ENCODE data around the gene ADSS2. TPM values are rescaled to one million over a fixed set of nuclear protein-coding genes. Genes with fewer than 3 reads are reported as not detected.

ADSS2 gene
- total RNA-seq, 4 donors from 2014 or later: 8.7 to 51.5 (median 40.4) TPM

DNA sequence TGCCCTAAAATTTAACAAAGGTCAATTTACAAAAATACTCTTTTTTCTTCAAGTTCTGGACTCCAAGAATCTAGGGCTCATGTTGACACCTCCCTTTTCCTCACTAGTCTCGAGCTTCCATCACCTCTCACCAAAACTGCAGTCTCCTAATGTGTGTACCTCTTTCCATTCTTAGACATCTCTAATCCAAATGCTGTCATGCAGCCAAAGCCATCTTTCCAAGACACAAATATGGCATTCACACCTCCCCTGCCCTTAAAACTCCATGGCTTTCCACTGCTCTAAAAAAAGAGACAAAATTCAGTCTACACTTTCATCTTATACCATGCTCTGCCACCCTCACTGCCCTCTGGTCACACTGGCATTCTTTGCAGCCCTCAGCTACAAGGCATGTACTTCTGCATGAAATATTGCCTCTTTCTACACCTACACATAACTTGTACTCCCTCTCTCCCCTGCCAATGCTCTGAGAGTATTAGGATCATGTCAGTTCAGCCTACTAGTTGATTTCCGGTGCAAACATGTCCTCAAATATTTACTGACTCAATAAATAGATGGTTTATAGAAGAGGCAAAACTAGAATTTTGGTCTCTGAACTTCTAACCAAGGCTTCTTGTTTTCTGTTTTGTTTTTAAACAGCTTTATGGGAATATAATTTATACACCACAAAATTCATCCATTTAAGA is 26.9 kb downstream of the ADSS2 start:
- TF ChIP-seq, protein P1, sequence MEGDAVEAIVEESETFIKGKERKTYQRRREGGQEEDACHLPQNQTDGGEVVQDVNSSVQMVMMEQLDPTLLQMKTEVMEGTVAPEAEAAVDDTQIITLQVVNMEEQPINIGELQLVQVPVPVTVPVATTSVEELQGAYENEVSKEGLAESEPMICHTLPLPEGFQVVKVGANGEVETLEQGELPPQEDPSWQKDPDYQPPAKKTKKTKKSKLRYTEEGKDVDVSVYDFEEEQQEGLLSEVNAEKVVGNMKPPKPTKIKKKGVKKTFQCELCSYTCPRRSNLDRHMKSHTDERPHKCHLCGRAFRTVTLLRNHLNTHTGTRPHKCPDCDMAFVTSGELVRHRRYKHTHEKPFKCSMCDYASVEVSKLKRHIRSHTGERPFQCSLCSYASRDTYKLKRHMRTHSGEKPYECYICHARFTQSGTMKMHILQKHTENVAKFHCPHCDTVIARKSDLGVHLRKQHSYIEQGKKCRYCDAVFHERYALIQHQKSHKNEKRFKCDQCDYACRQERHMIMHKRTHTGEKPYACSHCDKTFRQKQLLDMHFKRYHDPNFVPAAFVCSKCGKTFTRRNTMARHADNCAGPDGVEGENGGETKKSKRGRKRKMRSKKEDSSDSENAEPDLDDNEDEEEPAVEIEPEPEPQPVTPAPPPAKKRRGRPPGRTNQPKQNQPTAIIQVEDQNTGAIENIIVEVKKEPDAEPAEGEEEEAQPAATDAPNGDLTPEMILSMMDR (IDR thresholded peaks at IDR 0.05): no peak
- TF ChIP-seq POLR2A (IDR thresholded peaks at IDR 0.05): no peak
- Histone ChIP-seq H3K9me3 (no peaks in the 10 kb centered on the region), H3K27ac (no peak overlapping the region), H3K27me3 (no peaks in the 10 kb centered on the region), H3K36me3 (no peaks in the 10 kb centered on the region), H3K4me3 (no peak overlapping the region), H3K4me1 (no peaks in the 10 kb centered on the region)
- intact Hi-C loops (cut with DNase I; ENCODE audit: low total_unique reads): no loop called here
- no peak for DNase-seq

DNA sequence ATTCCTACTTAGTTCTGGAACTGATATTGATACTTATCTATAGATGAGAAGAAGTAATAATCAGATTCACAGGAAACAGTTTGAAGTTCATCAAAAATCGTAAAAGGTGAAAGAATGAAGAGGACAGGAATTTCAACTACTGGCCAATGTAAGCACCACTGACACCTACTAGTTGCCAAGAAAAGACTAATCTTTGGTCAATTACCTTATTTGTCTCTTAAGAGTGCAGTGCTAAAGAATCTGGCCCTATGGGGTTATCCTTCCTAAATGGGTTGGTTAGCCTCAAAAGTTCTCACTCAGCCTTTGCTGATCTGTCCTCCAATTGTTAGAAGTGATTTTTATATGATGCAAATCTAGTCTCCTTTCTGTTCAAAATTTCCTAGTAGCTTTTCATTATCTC is 29.5 kb downstream of the ADSS2 start:
- Histone ChIP-seq H3K27me3 (no peaks in the 10 kb centered on the region), H3K4me1 (no peaks in the 10 kb centered on the region), H3K27ac (no peak overlapping the region), H3K9me3 (no peaks in the 10 kb centered on the region), H3K4me3 (no peak overlapping the region), H3K36me3 (no peaks in the 10 kb centered on the region)
- TF ChIP-seq, protein P1 (IDR thresholded peaks at IDR 0.05): no peak
- no peak for TF ChIP-seq POLR2A (IDR thresholded peaks at IDR 0.05)
- intact Hi-C loops (cut with DNase I; ENCODE audit: low total_unique reads): no loop called here
- no peak for DNase-seq

DNA sequence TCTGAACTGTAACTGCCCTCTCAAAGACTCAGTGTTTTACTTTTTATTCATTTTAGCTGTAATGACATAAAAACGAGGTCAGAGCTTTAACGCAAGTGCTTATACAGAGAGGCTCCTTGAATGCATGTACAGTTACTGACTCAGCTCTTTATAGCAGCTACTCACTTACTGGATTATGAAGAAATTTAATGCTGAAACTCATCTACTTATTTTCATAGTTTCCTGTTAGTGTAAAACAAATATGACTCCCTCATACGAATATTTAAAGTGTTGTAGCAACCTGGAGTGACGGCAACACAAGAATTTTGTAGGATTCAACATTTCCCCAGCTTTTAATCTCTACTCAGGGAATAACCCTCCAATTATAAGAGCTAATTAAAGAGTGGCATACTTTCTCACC is 32.7 kb downstream of the ADSS2 start:
- TF ChIP-seq, protein P1 (IDR thresholded peaks at IDR 0.05): no peak
- TF ChIP-seq POLR2A (IDR thresholded peaks at IDR 0.05): no peak
- intact Hi-C loops (cut with DNase I; ENCODE audit: low total_unique reads): no loop called here
- H3K27me3 ChIP-seq: no peaks in the 10 kb centered on the region
- H3K4me1 ChIP-seq: no peaks in the 10 kb centered on the region
- no peak for DNase-seq
- no peak overlapping the region for H3K4me3 ChIP-seq
- H3K36me3 ChIP-seq: no peaks in the 10 kb centered on the region
- H3K27ac ChIP-seq: no peak overlapping the region
- no peaks in the 10 kb centered on the region for H3K9me3 ChIP-seq

DNA sequence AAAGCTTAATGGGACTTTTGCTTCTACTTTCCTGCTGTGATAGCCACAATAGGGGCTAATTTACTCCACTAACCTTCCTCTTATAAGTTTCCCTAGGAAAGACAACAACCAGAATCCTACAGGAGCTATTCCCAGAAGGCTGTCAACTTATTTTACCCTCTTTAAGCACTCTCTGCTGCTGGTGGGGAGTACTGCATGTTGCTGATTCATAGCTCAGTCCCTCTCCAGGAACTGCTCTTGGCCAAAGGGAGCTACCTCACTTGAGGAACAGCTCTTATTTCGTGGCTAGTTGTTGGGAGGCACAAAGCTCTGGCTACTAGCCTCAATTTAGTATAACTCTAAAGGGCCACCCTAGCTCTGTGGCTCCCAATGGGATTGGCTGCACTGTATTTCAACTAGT is 37.2 kb downstream of the ADSS2 start:
- TF ChIP-seq POLR2A (IDR thresholded peaks at IDR 0.05): no peak
- TF ChIP-seq, protein P1 (IDR thresholded peaks at IDR 0.05): no peak
- Histone ChIP-seq H3K27ac (no peak overlapping the region), H3K4me1 (no peaks in the 10 kb centered on the region), H3K36me3 (no peaks in the 10 kb centered on the region), H3K27me3 (no peaks in the 10 kb centered on the region), H3K9me3 (no peaks in the 10 kb centered on the region), H3K4me3 (no peak overlapping the region)
- intact Hi-C loops (cut with DNase I; ENCODE audit: low total_unique reads): no loop called here
- DNase-seq: no peak

DNA sequence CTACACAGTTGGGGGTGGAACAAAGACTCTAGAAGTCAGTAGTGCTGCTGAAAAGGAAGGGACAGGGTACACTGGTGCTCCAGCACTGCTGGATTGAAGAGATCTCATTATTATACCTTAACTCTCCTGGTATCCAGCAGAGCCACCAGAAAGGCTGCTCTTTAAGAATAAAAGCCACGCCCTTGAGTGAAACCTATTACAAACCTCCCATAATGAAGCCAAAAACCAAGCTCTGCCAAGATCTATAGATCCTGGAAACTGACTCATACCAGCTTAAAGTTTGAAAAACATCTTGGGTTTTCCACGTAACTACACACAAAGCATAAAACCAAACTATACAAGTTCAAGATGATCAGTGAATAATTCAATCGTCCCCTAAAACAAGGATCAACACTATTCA is 38.0 kb downstream of the ADSS2 start:
- H3K27ac ChIP-seq: no peak overlapping the region
- no peaks in the 10 kb centered on the region for H3K36me3 ChIP-seq
- no peaks in the 10 kb centered on the region for H3K9me3 ChIP-seq
- DNase-seq: no peak
- no peaks in the 10 kb centered on the region for H3K4me1 ChIP-seq
- H3K4me3 ChIP-seq: no peak overlapping the region
- TF ChIP-seq, protein P1 (IDR thresholded peaks at IDR 0.05): no peak
- no peaks in the 10 kb centered on the region for H3K27me3 ChIP-seq
- intact Hi-C loops (cut with DNase I; ENCODE audit: low total_unique reads): no loop called here
